ENCODE data around the gene TTC28. TPM values are rescaled to one million over a fixed set of nuclear protein-coding genes. Genes with fewer than 3 reads are reported as not detected.
"Not testable (repeated sequence)": the region's sequence is repeated elsewhere in the genome, so short reads cannot be mapped to it uniquely, and the experiment has no call there.

The TTC28 gene
- total RNA-seq, 1 donor from 2014 or later = 17.0 TPM

- no peak for ATAC-seq
- intact Hi-C loops (cut with micrococcal nuclease) = no loop called here
Measured at GRCh38 chr22:28576162-28576561, 103.5 kb downstream of the TTC28 start.

GRCh38 chr22:28574159-28574788, 105.4 kb downstream of the TTC28 start:
- DNase-seq (no peak), ATAC-seq (no peak)
- intact Hi-C loops (cut with micrococcal nuclease) = no loop called here

More at GRCh38 chr22:28576162-28576561, 103.5 kb downstream of the TTC28 start:
- no peak for DNase-seq

GRCh38 chr22:28570696-28571373, 108.8 kb downstream of the TTC28 start:
- no peak for DNase-seq
- intact Hi-C loops (cut with micrococcal nuclease) = no loop called here
- ATAC-seq = no peak

GRCh38 chr22:28568974-28569373, 110.7 kb downstream of the TTC28 start:
- intact Hi-C loops (cut with micrococcal nuclease); DNase-seq; ATAC-seq: not testable (repeated sequence)

GRCh38 chr22:28568099-28568498, 111.5 kb downstream of the TTC28 start:
- ATAC-seq (no peak), DNase-seq (no peak)
- intact Hi-C loops (cut with micrococcal nuclease) = no loop called here

GRCh38 chr22:28566920-28567499, 112.6 kb downstream of the TTC28 start:
- DNase-seq; intact Hi-C loops (cut with micrococcal nuclease); ATAC-seq: not testable (repeated sequence)

- ATAC-seq (no peak), DNase-seq (no peak)
- intact Hi-C loops (cut with micrococcal nuclease) = no loop called here
Measured at GRCh38 chr22:28563636-28564035, 116.0 kb downstream of the TTC28 start.

GRCh38 chr22:28562324-28562723, 117.3 kb downstream of the TTC28 start:
- DNase-seq (no peak), ATAC-seq (no peak)
- intact Hi-C loops (cut with micrococcal nuclease) = no loop called here

- ATAC-seq; DNase-seq; intact Hi-C loops (cut with micrococcal nuclease): not testable (repeated sequence)
Measured at GRCh38 chr22:28560743-28561101, 118.9 kb downstream of the TTC28 start.

GRCh38 chr22:28560046-28560742, 119.4 kb downstream of the TTC28 start:
- intact Hi-C loops (cut with micrococcal nuclease) = no loop called here
- no peak for DNase-seq
- no peak for ATAC-seq

GRCh38 chr22:28557184-28557583, 122.5 kb downstream of the TTC28 start:
- ATAC-seq (no peak), DNase-seq (no peak)
- intact Hi-C loops (cut with micrococcal nuclease) = no loop called here

- intact Hi-C loops (cut with micrococcal nuclease); DNase-seq; ATAC-seq: not testable (repeated sequence)
Measured at GRCh38 chr22:28553108-28553866, 126.4 kb downstream of the TTC28 start.

GRCh38 chr22:28548406-28548805, 131.2 kb downstream of the TTC28 start:
- ATAC-seq (no peak), DNase-seq (no peak)
- intact Hi-C loops (cut with micrococcal nuclease) = no loop called here

GRCh38 chr22:28547132-28547842, 132.4 kb downstream of the TTC28 start:
- intact Hi-C loops (cut with micrococcal nuclease) = no loop called here
- ATAC-seq = no peak

GRCh38 chr22:28544431-28544868, 135.2 kb downstream of the TTC28 start:
- no peak for DNase-seq
- intact Hi-C loops (cut with micrococcal nuclease) = no loop called here
- ATAC-seq = no peak

More at GRCh38 chr22:28547132-28547842, 132.4 kb downstream of the TTC28 start:
- DNase-seq = no peak

- DNase-seq (no peak), ATAC-seq (no peak)
- intact Hi-C loops (cut with micrococcal nuclease) = no loop called here
Measured at GRCh38 chr22:28542980-28543621, 136.5 kb downstream of the TTC28 start.

- DNase-seq = no peak
- intact Hi-C loops (cut with micrococcal nuclease) = no loop called here
- ATAC-seq = no peak
Measured at GRCh38 chr22:28541137-28541536, 138.5 kb downstream of the TTC28 start.

GRCh38 chr22:28538922-28539321, 140.7 kb downstream of the TTC28 start:
- intact Hi-C loops (cut with micrococcal nuclease) = no loop called here
- ATAC-seq = no peak

More at GRCh38 chr22:28538922-28539321, 140.7 kb downstream of the TTC28 start:
- DNase-seq = no peak
